Erythroblast (primary cell): ENCODE measurements around the gene CWF19L2.

ENCODE experiments used
- GATA1 ChIP-seq: IDR thresholded peaks from 2 replicates; pipeline ENCODE4 v1.6.1; 2011; ENCODE audit warnings: low read depth, mild to moderate bottlenecking, control low read depth, low read length, moderate library complexity
- POLR2A ChIP-seq: IDR thresholded peaks from 2 replicates; pipeline ENCODE4 v1.6.1; 2011; ENCODE audit warnings: mild to moderate bottlenecking, low read length

GRCh38 chr11:107430525-107430924 is 27.1 kb downstream of the CWF19L2 start:
- TF ChIP-seq POLR2A: no peak
- no peak for TF ChIP-seq GATA1
